ENCODE measurements around the gene NKG7. TPM values are rescaled to one million over a fixed set of nuclear protein-coding genes. Genes with fewer than 3 reads are reported as not detected.
"Not testable (repeated sequence)": the region's sequence is repeated elsewhere in the genome, so short reads cannot be mapped to it uniquely, and the experiment has no call there.

The NKG7 gene
- total RNA-seq, 4 donors from 2014 or later = 1.2 to 1.8 TPM; not detected in 2

DNA sequence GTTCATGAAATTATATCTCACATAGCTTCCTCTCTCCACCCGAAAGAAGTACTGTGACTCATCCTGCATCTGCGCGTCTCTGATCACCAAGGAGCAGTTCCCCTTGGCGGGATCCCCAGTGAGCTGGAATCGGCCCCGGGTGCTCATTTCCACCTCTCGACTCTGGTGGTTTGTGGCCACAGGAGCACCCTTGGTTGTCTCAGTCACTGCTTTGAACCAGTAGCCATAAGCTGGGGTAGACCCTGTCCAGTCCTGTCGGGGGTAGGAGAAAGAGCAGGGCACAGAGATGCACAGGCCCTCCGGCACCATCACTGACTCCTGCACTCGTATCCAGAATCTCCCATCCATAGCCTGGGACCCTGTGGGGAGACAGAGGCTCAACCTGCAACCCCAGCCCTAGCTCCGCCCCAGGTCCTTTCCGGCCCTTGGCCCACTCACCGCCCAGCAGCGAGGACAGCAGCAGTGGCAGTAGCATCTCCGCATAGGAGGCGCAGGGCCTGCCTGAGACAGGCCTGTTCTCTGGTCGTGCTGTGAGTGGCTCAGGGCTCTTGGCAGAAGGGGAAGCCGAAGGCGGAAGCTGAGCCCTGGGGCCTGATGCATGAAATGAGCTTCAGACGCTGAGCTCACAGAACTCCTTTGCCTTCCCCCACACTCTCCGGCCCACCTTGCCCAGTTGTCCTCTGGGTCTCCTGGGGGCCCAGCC is 44.8 kb upstream of the NKG7 start, which contains the start of gene SIGLEC10:
Gene SIGLEC10 (minus strand): TSS at position 536 of the 703 bp plus-strand sequence. CDS start 61 bp downstream, at position 475.
- H3K9me3 ChIP-seq = no peaks in the 10 kb centered on the region
- no peak for TF ChIP-seq POLR2A (IDR thresholded peaks at IDR 0.05)
- TF ChIP-seq, protein P1, sequence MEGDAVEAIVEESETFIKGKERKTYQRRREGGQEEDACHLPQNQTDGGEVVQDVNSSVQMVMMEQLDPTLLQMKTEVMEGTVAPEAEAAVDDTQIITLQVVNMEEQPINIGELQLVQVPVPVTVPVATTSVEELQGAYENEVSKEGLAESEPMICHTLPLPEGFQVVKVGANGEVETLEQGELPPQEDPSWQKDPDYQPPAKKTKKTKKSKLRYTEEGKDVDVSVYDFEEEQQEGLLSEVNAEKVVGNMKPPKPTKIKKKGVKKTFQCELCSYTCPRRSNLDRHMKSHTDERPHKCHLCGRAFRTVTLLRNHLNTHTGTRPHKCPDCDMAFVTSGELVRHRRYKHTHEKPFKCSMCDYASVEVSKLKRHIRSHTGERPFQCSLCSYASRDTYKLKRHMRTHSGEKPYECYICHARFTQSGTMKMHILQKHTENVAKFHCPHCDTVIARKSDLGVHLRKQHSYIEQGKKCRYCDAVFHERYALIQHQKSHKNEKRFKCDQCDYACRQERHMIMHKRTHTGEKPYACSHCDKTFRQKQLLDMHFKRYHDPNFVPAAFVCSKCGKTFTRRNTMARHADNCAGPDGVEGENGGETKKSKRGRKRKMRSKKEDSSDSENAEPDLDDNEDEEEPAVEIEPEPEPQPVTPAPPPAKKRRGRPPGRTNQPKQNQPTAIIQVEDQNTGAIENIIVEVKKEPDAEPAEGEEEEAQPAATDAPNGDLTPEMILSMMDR (IDR thresholded peaks at IDR 0.05) = no peak
- H3K27ac ChIP-seq = peak within 1 kb of the TSS; percentile 35 to 84 (median 59)
- peak in 2 of 3 donors; percentile 81 to 88 for DNase-seq
- no peaks in the 10 kb centered on the region for H3K36me3 ChIP-seq
- H3K4me3 ChIP-seq = peak within 1 kb of the TSS in 3 of 4 donors; percentile 24 to 48 (median 26)
- H3K27me3 ChIP-seq = no peaks in the 10 kb centered on the region
- peaks cover 0 to 9% (median 0%) of the 10 kb centered on the region in 4 donors for H3K4me1 ChIP-seq

DNA sequence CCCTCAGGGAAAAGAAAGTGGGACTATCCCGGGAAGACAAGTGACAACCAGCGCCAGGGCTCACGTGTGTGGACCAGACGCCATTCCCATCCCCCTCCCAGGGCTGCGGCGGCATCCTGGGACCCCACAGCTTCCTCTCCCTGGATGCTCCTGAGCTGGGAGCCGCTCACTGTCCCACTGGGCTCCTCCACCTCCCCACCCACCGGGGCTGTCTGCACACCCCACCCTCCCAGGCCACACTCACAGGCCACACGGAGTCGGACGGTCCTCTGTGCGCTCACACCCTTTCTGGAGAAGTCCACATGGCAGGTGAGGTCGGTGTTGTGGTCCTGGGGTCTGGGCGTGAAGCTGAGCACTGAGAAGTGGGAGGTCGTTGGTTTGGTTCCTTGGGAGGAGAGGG is 44.0 kb upstream of the NKG7 start:
- not testable (repeated sequence) for H3K27me3 ChIP-seq, H3K4me1 ChIP-seq, DNase-seq, H3K36me3 ChIP-seq, H3K9me3 ChIP-seq
- H3K27ac ChIP-seq = peak overlapping the region in 2 of 4 donors; percentile 35 to 84
- H3K4me3 ChIP-seq = peak overlapping the region in 2 of 4 donors; percentile 24 to 48

DNA sequence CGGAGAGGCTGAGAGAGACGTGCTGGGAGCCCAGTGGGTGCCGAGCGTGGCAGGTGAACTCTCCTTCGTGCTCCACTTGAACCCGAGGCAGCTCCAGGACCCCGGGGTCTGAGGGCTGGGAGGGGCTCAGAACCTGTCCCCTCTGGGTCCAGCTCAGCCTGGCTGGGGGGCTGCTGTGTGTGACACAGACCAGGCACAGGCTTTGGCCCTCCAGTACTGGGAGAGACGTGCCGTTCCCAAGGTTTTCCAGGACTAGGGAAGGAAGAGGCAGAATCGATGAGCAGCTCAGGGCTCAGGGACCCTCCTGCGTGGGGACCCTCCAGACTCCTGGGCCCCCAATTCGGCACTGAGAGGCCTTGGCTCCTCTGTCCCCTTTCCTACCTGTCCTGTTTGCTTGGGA is 42.7 kb upstream of the NKG7 start:
- H3K27me3 ChIP-seq = no peaks in the 10 kb centered on the region

DNA sequence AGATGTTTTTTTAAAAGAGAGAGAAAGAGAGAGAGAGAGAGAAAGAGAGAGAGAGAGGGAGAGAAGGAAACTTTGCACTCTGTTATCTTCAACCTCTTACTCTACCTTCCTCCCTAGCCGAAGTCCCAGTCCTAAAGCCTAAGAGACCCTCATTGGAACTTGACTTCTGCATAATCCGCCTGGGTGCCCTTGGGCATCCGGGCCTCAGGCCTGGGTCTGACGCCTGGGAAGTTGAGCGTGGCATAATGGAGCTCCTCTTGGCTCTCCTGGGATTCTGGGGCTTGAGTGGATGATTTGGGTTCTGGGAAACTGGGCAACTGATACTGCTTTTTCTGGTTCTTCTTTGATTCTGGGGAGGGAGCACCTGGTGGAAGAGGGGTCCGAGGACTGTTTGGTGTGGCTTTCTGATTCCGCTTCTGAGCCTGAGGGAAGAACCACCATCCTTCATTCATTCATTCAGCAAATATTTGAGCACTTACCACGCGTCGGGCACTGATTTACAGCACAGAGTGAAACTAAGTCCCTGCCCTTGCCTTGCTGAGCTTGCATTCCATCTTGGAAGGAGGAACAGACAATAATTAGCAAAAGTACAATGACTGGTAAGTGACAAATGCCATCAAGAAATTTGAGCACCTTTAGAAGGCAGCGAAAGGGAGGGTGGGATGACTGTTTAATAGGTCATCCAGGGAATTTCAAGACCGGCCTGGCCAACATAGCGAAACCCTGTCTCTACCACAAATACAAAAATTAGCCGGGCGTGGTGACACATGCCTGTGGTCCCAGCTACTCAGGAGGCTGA is 38.7 kb upstream of the NKG7 start:
- peaks cover 0 to 9% (median 2%) of the 10 kb centered on the region in 4 donors for H3K4me1 ChIP-seq
- H3K27ac ChIP-seq = no peak overlapping the region
- H3K9me3 ChIP-seq = no peaks in the 10 kb centered on the region
- no peaks in the 10 kb centered on the region for H3K27me3 ChIP-seq
- no peaks in the 10 kb centered on the region for H3K36me3 ChIP-seq
- TF ChIP-seq, protein P1 (IDR thresholded peaks at IDR 0.05) = no peak
- TF ChIP-seq POLR2A (IDR thresholded peaks at IDR 0.05) = no peak
- DNase-seq = no peak
- H3K4me3 ChIP-seq = no peak overlapping the region

More for the DNA sequence above, 42.7 kb upstream of the NKG7 start:
- Histone ChIP-seq H3K36me3 (no peaks in the 10 kb centered on the region), H3K9me3 (no peaks in the 10 kb centered on the region), H3K4me1 (peaks cover 0 to 4% (median 0%) of the 10 kb centered on the region in 4 donors), H3K4me3 (no peak overlapping the region), H3K27ac (no peak overlapping the region)
- DNase-seq = no peak
- TF ChIP-seq, protein P1 (IDR thresholded peaks at IDR 0.05) = no peak
- TF ChIP-seq POLR2A (IDR thresholded peaks at IDR 0.05) = no peak

DNA sequence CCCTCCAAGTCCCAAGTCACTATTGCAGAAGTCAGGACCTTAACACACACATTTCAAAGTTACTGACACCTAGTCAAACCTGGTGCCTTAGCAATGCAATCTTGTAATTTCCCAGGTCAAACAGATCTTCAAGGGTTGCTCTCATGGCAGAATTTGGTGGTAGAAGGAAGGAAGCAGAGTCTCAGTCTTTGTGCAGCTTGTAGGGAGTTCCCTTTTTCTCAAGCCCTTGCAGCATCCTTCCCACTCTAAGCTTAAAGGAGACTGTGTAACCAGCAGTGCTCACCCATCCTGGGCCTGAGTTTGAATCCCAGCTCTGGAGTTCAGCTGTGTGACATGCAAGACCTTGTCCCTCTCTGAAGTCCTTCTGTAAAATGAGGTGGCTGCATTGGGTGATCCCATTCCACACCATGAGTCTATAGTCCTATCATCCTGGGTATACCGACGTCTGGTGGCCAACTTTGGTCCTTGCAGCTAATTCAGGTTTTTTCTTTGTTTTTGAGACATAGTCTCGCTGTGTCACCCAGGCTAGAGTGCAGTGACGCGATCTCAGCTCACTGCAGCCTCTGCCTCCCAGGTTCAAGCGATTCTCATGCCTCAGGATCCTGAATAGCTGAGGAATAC is 35.2 kb upstream of the NKG7 start:
- Histone ChIP-seq H3K27me3 (no peaks in the 10 kb centered on the region), H3K9me3 (peaks cover 0 to 5% (median under 1%) of the 10 kb centered on the region in 4 donors), H3K4me3 (no peak overlapping the region), H3K4me1 (peaks cover 0 to 4% (median 2%) of the 10 kb centered on the region in 4 donors), H3K36me3 (no peaks in the 10 kb centered on the region), H3K27ac (peak overlapping the region in 1 of 4 donors; percentile 63)
- TF ChIP-seq POLR2A (IDR thresholded peaks at IDR 0.05) = no peak
- TF ChIP-seq, protein P1 (IDR thresholded peaks at IDR 0.05) = peak; percentile 38 to 76 (median 60)
- DNase-seq = peak in 2 of 3 donors; percentile 50 to 74
